ENCODE results near the gene PSMG4.

PSMG4 gene

DNA sequence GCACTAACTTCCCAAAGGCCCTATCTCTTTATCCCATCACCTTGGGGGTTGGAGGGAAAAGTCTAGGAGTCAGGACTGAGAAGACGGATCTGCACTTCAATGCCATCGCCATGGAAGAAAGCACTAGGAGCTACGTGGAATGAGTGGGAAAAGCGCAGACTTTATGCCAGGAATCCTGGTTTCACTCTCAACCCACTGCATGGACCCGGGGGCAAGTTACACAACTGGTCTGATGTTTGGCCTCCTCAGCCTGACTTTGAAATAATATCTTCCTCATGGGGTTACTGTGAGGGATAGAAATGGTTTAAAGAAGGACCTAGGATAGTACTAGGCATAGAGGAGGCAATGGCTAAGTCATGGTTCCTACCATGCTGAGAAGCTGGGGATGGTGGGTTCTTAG, 13.5 kb upstream of the PSMG4 start:
- Histone ChIP-seq H3K4me2 (no peak overlapping the region), H3K79me2 (ENCODE audit: insufficient read depth, low read depth) (no peaks in the 10 kb centered on the region), H3K27ac (no peak overlapping the region), H3K4me3 (IDR thresholded peaks at IDR 0.05; ENCODE audit: insufficient read depth, low read depth, low read length) (no peak overlapping the region), H3K36me3 (ENCODE audit: insufficient read depth) (no peaks in the 10 kb centered on the region), H3K9ac (no peak overlapping the region), H3K4me1 (ENCODE audit: low read depth, poor library complexity, severe bottlenecking) (no peaks in the 10 kb centered on the region), H4K20me1 (ENCODE audit: insufficient read depth) (no peaks in the 10 kb centered on the region), H3K27me3 (ENCODE audit: insufficient read depth, low read depth) (no peaks in the 10 kb centered on the region), H2AFZ (ENCODE audit: low read depth) (no peak overlapping the region)
- no peak for TF ChIP-seq CTCF (conservative IDR thresholded peaks at IDR 0.05; ENCODE audit: low read depth, low read length)

- Histone ChIP-seq H3K4me3 (IDR thresholded peaks at IDR 0.05; ENCODE audit: insufficient read depth, low read depth, low read length) (no peak overlapping the region), H3K9ac (no peak overlapping the region), H3K36me3 (ENCODE audit: insufficient read depth) (no peaks in the 10 kb centered on the region), H4K20me1 (ENCODE audit: insufficient read depth) (no peaks in the 10 kb centered on the region), H3K79me2 (ENCODE audit: insufficient read depth, low read depth) (no peaks in the 10 kb centered on the region), H3K4me2 (no peak overlapping the region), H2AFZ (ENCODE audit: low read depth) (no peak overlapping the region), H3K27ac (no peak overlapping the region), H3K27me3 (ENCODE audit: insufficient read depth, low read depth) (no peaks in the 10 kb centered on the region; the same call in 1 of the 2 replicates), H3K4me1 (ENCODE audit: low read depth, poor library complexity, severe bottlenecking) (no peaks in the 10 kb centered on the region)
- TF ChIP-seq CTCF (conservative IDR thresholded peaks at IDR 0.05; ENCODE audit: low read depth, low read length): no peak
These were observed 11.2 kb upstream of the PSMG4 start for GRCh38 chr6:3247255-3248146.

- H3K27me3 ChIP-seq (ENCODE audit: insufficient read depth, low read depth): no peaks in the 10 kb centered on the region; the same call in 1 of the 2 replicates
- no peaks in the 10 kb centered on the region for H3K79me2 ChIP-seq (ENCODE audit: insufficient read depth, low read depth)
- no peaks in the 10 kb centered on the region for H3K36me3 ChIP-seq (ENCODE audit: insufficient read depth)
- no peak overlapping the region for H3K4me3 ChIP-seq (IDR thresholded peaks at IDR 0.05; ENCODE audit: insufficient read depth, low read depth, low read length)
- TF ChIP-seq CTCF (conservative IDR thresholded peaks at IDR 0.05; ENCODE audit: low read depth, low read length): no peak
- H4K20me1 ChIP-seq (ENCODE audit: insufficient read depth): no peaks in the 10 kb centered on the region
- no peak overlapping the region for H3K9ac ChIP-seq
- no peak overlapping the region for H3K27ac ChIP-seq
- H2AFZ ChIP-seq (ENCODE audit: low read depth): no peak overlapping the region
- H3K4me1 ChIP-seq (ENCODE audit: low read depth, poor library complexity, severe bottlenecking): no peaks in the 10 kb centered on the region
- H3K4me2 ChIP-seq: no peak overlapping the region
These were observed 8.9 kb upstream of the PSMG4 start for GRCh38 chr6:3249821-3250220.

GRCh38 chr6:3250231-3250675, 8.5 kb upstream of the PSMG4 start:
- no peak overlapping the region for H3K9ac ChIP-seq
- no peaks in the 10 kb centered on the region for H4K20me1 ChIP-seq (ENCODE audit: insufficient read depth)
- no peaks in the 10 kb centered on the region; the same call in 1 of the 2 replicates for H3K27me3 ChIP-seq (ENCODE audit: insufficient read depth, low read depth)
- no peak overlapping the region for H2AFZ ChIP-seq (ENCODE audit: low read depth)
- H3K4me3 ChIP-seq (IDR thresholded peaks at IDR 0.05; ENCODE audit: insufficient read depth, low read depth, low read length): no peak overlapping the region
- TF ChIP-seq CTCF (conservative IDR thresholded peaks at IDR 0.05; ENCODE audit: low read depth, low read length): no peak
- H3K4me2 ChIP-seq: no peak overlapping the region
- H3K4me1 ChIP-seq (ENCODE audit: low read depth, poor library complexity, severe bottlenecking): no peaks in the 10 kb centered on the region
- no peak overlapping the region for H3K27ac ChIP-seq
- H3K79me2 ChIP-seq (ENCODE audit: insufficient read depth, low read depth): no peaks in the 10 kb centered on the region
- no peaks in the 10 kb centered on the region for H3K36me3 ChIP-seq (ENCODE audit: insufficient read depth)
